ENCODE data around the gene MYO10.
"Not testable (repeated sequence)": the region's sequence is repeated elsewhere in the genome, so short reads cannot be mapped to it uniquely, and the experiment has no call there.

MYO10 gene

GRCh38 chr5:16744164-16744880 is 191.8 kb downstream of the MYO10 start:
- no peak for DNase-seq (ENCODE audit: low read depth)
- no peak overlapping the region for H3K4me3 ChIP-seq (ENCODE audit: low read depth, low read length)
- TF ChIP-seq, protein P1, sequence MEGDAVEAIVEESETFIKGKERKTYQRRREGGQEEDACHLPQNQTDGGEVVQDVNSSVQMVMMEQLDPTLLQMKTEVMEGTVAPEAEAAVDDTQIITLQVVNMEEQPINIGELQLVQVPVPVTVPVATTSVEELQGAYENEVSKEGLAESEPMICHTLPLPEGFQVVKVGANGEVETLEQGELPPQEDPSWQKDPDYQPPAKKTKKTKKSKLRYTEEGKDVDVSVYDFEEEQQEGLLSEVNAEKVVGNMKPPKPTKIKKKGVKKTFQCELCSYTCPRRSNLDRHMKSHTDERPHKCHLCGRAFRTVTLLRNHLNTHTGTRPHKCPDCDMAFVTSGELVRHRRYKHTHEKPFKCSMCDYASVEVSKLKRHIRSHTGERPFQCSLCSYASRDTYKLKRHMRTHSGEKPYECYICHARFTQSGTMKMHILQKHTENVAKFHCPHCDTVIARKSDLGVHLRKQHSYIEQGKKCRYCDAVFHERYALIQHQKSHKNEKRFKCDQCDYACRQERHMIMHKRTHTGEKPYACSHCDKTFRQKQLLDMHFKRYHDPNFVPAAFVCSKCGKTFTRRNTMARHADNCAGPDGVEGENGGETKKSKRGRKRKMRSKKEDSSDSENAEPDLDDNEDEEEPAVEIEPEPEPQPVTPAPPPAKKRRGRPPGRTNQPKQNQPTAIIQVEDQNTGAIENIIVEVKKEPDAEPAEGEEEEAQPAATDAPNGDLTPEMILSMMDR (IDR thresholded peaks at IDR 0.05; ENCODE audit: low read depth, low read length, missing control alignments), result no peak

- TF ChIP-seq, protein P1 (IDR thresholded peaks at IDR 0.05; ENCODE audit: low read depth, low read length, missing control alignments), result no peak
- no peak overlapping the region for H3K4me3 ChIP-seq (ENCODE audit: low read depth, low read length)
- no peak for DNase-seq (ENCODE audit: low read depth)
These were observed 193.2 kb downstream of the MYO10 start for GRCh38 chr5:16742938-16743337.

- no peak overlapping the region for H3K4me3 ChIP-seq (ENCODE audit: low read depth, low read length)
- DNase-seq (ENCODE audit: low read depth), result no peak
- TF ChIP-seq, protein P1 (IDR thresholded peaks at IDR 0.05; ENCODE audit: low read depth, low read length, missing control alignments), result no peak
These were observed 195.2 kb downstream of the MYO10 start for GRCh38 chr5:16740811-16741392.

DNA sequence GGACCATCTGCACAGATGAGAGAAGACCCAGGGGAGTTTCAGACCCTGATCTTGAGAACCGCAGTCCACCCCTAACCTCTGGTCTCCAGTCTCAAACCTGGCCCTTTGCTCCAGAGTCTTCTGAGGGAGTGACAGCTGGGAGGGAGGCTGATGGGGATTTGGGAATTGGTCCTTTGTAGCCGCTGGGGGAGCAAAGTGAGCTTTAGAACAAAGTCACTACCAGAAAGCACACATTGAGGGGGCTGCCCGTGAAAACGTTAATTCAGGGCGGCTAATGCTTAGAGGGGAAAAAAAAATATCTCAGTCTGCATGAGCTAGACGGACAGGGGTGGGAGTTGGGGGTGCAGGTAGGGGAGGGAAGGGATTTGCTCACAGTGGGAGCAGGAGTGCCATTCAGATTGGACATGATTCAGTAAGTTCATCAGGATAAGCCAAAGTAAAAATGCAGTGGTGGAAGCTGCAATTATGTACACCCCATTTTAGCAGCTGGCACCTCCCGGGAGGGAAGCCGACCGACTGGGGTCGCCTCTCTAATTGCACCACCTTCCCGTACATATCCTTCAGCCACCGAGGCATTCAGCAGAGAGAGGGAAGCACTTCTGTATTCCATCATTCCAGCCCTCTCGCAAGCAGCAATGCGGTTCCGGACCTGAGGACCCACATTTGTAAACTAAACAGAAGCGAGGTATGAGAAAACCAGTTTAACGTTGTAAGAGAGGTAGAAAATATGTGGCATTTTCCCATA is 195.8 kb downstream of the MYO10 start:
- TF ChIP-seq, protein P1 (IDR thresholded peaks at IDR 0.05; ENCODE audit: low read depth, low read length, missing control alignments), result no peak
- no peak for DNase-seq (ENCODE audit: low read depth)
- H3K4me3 ChIP-seq (ENCODE audit: low read depth, low read length), result no peak overlapping the region

DNA sequence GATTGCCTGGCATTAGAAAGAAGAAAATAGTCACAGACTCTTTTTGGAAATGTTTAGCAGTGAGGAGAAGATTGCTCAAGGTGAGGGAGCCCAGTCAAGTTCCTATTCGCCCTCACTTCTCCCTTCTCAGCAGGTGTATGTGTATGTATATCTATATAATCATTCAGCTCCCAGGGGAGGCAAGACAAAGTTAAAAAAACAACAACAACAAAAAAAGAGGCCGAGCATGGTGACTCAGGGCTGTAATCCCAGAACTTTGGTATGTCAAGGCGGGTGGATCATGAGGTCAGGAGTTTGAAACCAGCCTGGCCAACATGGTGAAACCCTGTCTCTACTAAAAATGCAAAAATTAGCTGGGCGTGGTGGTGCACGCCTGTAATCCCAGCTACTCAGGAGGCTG is 197.7 kb downstream of the MYO10 start:
- H3K4me3 ChIP-seq (ENCODE audit: low read depth, low read length); DNase-seq (ENCODE audit: low read depth): not testable (repeated sequence)

GRCh38 chr5:16737620-16738364 is 198.3 kb downstream of the MYO10 start:
- TF ChIP-seq, protein P1 (IDR thresholded peaks at IDR 0.05; ENCODE audit: low read depth, low read length, missing control alignments), result no peak
- H3K4me3 ChIP-seq (ENCODE audit: low read depth, low read length), result no peak overlapping the region
- DNase-seq (ENCODE audit: low read depth), result no peak

- no peak overlapping the region for H3K4me3 ChIP-seq (ENCODE audit: low read depth, low read length)
- TF ChIP-seq, protein P1 (IDR thresholded peaks at IDR 0.05; ENCODE audit: low read depth, low read length, missing control alignments), result no peak
- no peak for DNase-seq (ENCODE audit: low read depth)
These were observed 198.9 kb downstream of the MYO10 start for GRCh38 chr5:16737209-16737608.
